GM10248 (cell line): ENCODE data around the gene SHISA2.

Source experiments
- CTCF ChIA-PET: fragments of 300-600 bp; sonication (Branson Sonifier 250); formaldehyde crosslinking; extraction: SDS; loops from one replicate; lab custom pipeline; 2021; ENCODE audit warnings: antibody characterized with exemption; lab: Yijun Ruan, JAX
- POLR2A ChIA-PET: fragments of 350-650 bp; sonication (Branson Sonifier 250); formaldehyde crosslinking; extraction: SDS; loops from one replicate; lab custom pipeline; 2020; ENCODE audit warnings: antibody characterized with exemption; lab: Yijun Ruan, JAX
- DNase-seq: peaks from one replicate; pipeline ENCODE4 v3.0.0; 2012; ENCODE audit errors: extremely low spot score
- CTCF ChIP-seq: IDR thresholded peaks from 2 replicates; pipeline ENCODE4 v1.5.1; 2012; ENCODE audit warnings: mild to moderate bottlenecking, low read depth; ENCODE audit errors: extremely low read depth, missing control alignments, control extremely low read depth

SHISA2 gene

GRCh38 chr13:26060357-26060756, 8.5 kb upstream of the SHISA2 start:
- TF ChIP-seq CTCF, result no peak
- ChIA-PET POLR2A (no interaction called here), CTCF (no interaction called here)
- DNase-seq, result no peak

DNA sequence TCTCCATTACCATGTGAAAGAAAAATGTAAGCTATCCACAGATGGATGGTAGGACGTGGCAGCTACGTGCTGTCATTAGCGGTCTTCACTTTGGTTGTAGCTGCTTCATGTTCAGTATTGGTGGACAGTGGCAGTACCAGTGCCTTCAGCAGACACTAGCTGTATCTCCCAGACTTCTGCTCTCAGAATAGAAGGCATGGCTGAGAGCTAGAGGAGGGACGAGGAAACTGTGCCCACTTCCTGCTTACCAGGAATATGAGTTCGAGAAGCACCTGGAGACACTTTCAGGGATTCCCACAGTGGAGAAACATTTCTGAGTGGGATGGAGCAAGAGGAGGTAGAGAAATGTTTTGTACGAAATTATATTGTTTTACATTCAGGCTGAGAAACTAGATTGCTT, 6.9 kb upstream of the SHISA2 start:
- CTCF ChIA-PET, result interaction anchor here (0.8 to 1.5 kb wide), 2 partner anchors 33 to 484 kb away, joined by 3 to 5 read pairs; no protein-coding TSS in a partner anchor
- POLR2A ChIA-PET, result no interaction called here

DNA sequence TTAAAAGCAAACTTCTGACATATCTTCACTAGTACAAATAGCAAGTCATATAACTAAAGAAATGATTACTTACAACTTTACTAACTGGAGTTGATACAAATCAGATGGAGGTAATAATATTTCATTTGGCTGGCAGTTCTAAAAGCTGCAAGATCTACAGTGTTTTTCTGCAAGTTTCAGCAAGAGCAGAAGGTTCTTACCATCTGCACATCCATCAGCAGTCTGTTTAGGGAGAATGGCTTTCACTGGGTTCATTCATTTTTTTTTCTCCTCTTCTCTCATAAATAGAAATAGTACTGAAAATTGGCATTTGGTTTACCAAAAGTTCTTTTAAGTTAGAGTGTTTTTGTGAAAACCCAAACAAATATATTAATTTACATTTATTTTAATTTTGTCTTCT, 3.1 kb upstream of the SHISA2 start:
- no peak for DNase-seq
- ChIA-PET POLR2A (no interaction called here), CTCF (interaction anchor here (1.0 kb wide), 1 partner anchor 13 kb away, joined by 3 read pairs; no protein-coding TSS in a partner anchor)
- TF ChIP-seq CTCF, result no peak

More for the DNA sequence above, 6.9 kb upstream of the SHISA2 start:
- no peak for TF ChIP-seq CTCF
- no peak for DNase-seq

- DNase-seq, result no peak
- no peak for TF ChIP-seq CTCF
- CTCF ChIA-PET, result no interaction called here
- POLR2A ChIA-PET, result no interaction called here
Observed at GRCh38 chr13:26053418-26053980, 1.7 kb upstream of the SHISA2 start.

GRCh38 chr13:26052337-26052736, 521 bp upstream of the SHISA2 start:
- no peak for TF ChIP-seq CTCF
- ChIA-PET POLR2A (no interaction called here), CTCF (no interaction called here)
- no peak for DNase-seq

DNA sequence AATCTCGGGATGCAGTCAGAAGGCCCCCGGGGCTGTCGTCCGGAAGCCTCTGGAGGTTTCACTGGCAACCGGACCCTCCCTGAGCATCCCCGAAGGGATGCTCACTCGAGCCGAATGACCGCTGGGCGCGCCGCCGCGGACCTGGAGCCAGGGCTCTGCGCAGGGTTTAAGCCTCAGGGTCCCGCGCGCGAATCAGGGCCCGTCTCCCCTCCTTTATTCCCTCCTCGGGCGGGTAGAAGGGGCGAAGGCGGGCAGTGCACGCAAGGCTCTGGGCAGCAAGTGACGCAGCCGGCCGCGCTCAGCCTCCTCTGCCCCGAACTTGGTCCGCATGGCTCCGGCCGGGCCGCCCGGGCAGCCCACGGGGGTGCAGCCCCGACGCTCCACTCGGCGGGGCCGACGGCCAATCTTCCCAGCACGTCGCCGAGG, 572 bp downstream of the SHISA2 start:
- CTCF ChIA-PET, result no interaction called here
- DNase-seq, result no peak
- no peak for TF ChIP-seq CTCF
- POLR2A ChIA-PET, result no interaction called here
